CD14-positive monocyte (primary cell): ENCODE data around the gene C17orf78. TPM values are rescaled to one million over a fixed set of nuclear protein-coding genes. Genes with fewer than 3 reads are reported as not detected.

Source experiments
- DNase-seq, 3 donors: peaks; one replicate each; pipeline ENCODE4 v3.0.0-alpha.2; 2011 to 2022
- H2AFZ ChIP-seq: 2 replicates; pipeline ENCODE4 v1.6.0; 2012; ENCODE audit warnings: mild to moderate bottlenecking, low read depth, low read length, inconsistent platforms; ENCODE audit not compliant: insufficient read depth, poor library complexity, severe bottlenecking
- H3K27ac ChIP-seq, 2 donors: 1 replicate in 1 of 2; 2 replicates in 1 of 2; pipeline ENCODE4 v1.5.1; 2012 to 2013; ENCODE audit warnings: low read length in 2 of 2, control low read depth in 1 of 2, inconsistent platforms in 1 of 2, low read depth in 1 of 2, mild to moderate bottlenecking in 1 of 2
- H3K27me3 ChIP-seq, 2 donors: one replicate each; pipeline versions ENCODE4 v1.6.0 to v1.6.1; 2011 to 2013; ENCODE audit warnings: low read length in 2 of 2; ENCODE audit not compliant: control insufficient read depth in 2 of 2, insufficient read depth in 2 of 2
- H3K36me3 ChIP-seq, 2 donors: replicated peaks in 1 of 2; 1 replicate in 1 of 2; 2 replicates in 1 of 2; pipeline versions ENCODE4 v1.5.1 to v1.6.1; 2012 to 2013; ENCODE audit warnings: low read length in 2 of 2, control low read depth in 1 of 2, inconsistent platforms in 1 of 2, mild to moderate bottlenecking in 1 of 2; ENCODE audit not compliant: insufficient read depth in 2 of 2, control insufficient read depth in 1 of 2
- H3K4me1 ChIP-seq, 2 donors: 1 replicate in 1 of 2; 2 replicates in 1 of 2; pipeline versions ENCODE4 v1.5.1 to v1.6.1; 2012 to 2013; ENCODE audit warnings: low read length in 2 of 2, control low read depth in 1 of 2, inconsistent platforms in 1 of 2, mild to moderate bottlenecking in 1 of 2, moderate library complexity in 1 of 2; ENCODE audit not compliant: insufficient read depth in 2 of 2, control insufficient read depth in 1 of 2
- H3K4me2 ChIP-seq: replicated peaks from 2 replicates; pipeline ENCODE3; 2012; ENCODE audit warnings: low read length, moderate library complexity, mild to moderate bottlenecking; ENCODE audit not compliant: poor library complexity, severe bottlenecking; ENCODE audit errors: extremely low read depth
- H3K4me3 ChIP-seq, 3 experiments: fragments of 200-600 bp in 1 of 3; sonication (generic) in 1 of 3; replicated peaks in 1 of 3; 1 replicate in 2 of 3; 2 replicates in 1 of 3; pipeline ENCODE4 v1.5.1; 2011 to 2013; ENCODE audit warnings: low read length in 3 of 3, mild to moderate bottlenecking in 3 of 3, control low read depth in 2 of 3, low read depth in 2 of 3, inconsistent platforms in 1 of 3, moderate library complexity in 1 of 3
- H3K79me2 ChIP-seq: 2 replicates; pipeline ENCODE4 v1.6.0; 2012; ENCODE audit warnings: mild to moderate bottlenecking, control low read depth, inconsistent platforms, low read length, moderate library complexity; ENCODE audit not compliant: insufficient read depth
- H3K9ac ChIP-seq: 2 replicates; pipeline ENCODE4 v1.6.0; 2017; ENCODE audit warnings: low read length, mild to moderate bottlenecking; ENCODE audit not compliant: insufficient read depth, poor library complexity, severe bottlenecking
- H3K9me3 ChIP-seq, 2 donors: replicated peaks in 1 of 2; 1 replicate in 1 of 2; 2 replicates in 1 of 2; pipeline versions ENCODE4 v1.5.1 to v1.6.1; 2012 to 2013; ENCODE audit warnings: low read length in 2 of 2, control low read depth in 1 of 2; ENCODE audit not compliant: control insufficient read depth in 1 of 2, insufficient read depth in 1 of 2
- H4K20me1 ChIP-seq: 2 replicates; pipeline ENCODE4 v1.6.0; 2012; ENCODE audit warnings: mild to moderate bottlenecking, low read length, control low read depth, moderate library complexity; ENCODE audit not compliant: insufficient read depth
- H3K27ac Mint-ChIP-seq, 7 donors: one replicate each; pipeline ENCODE4 v1.8.0; 2020; ENCODE audit warnings: mild to moderate bottlenecking in 7 of 7, mixed read lengths in 7 of 7, moderate library complexity in 6 of 7, inconsistent platforms in 2 of 7
- H3K27me3 Mint-ChIP-seq, 3 donors: one replicate each; pipeline ENCODE4 v1.8.0; 2021 to 2022; ENCODE audit warnings: low read depth in 3 of 3, mild to moderate bottlenecking in 3 of 3, mixed read lengths in 3 of 3, moderate library complexity in 3 of 3, inconsistent platforms in 1 of 3
- H3K36me3 Mint-ChIP-seq, 2 donors: one replicate each; pipeline ENCODE4 v1.8.0; 2020; ENCODE audit warnings: mixed read lengths in 2 of 2, inconsistent platforms in 1 of 2, mild to moderate bottlenecking in 1 of 2
- H3K4me1 Mint-ChIP-seq: one replicate; pipeline ENCODE4 v1.8.0; 2020; ENCODE audit warnings: mild to moderate bottlenecking, mixed read lengths
- H3K4me3 Mint-ChIP-seq, 2 donors: one replicate each; pipeline ENCODE4 v1.8.0; 2020; ENCODE audit warnings: mild to moderate bottlenecking in 2 of 2, mixed read lengths in 2 of 2, moderate library complexity in 1 of 2
- H3K9me3 Mint-ChIP-seq, 7 donors: one replicate each; pipeline ENCODE4 v1.8.0; 2020 to 2022; ENCODE audit warnings: mixed read lengths in 7 of 7, mild to moderate bottlenecking in 6 of 7, moderate library complexity in 6 of 7, inconsistent platforms in 2 of 7
- WGBS: methylation state at CpG from one replicate; pipeline ENCODE4 v1.1.5; 2013; ENCODE audit warnings: missing lambda C conversion rate; ENCODE audit not compliant: insufficient coverage; 5-methylcytosine and 5-hydroxymethylcytosine counted together
- intact Hi-C, 2 donors: fragments of 100-400 bp; cut with micrococcal nuclease; formaldehyde crosslinking; loops; one replicate each; pipeline versions ENCODE4 v1.15.0 to v1.15.1; 2023
- polyA plus RNA-seq, 3 donors: library from polyadenylated mRNA; depleted of rRNA in 1 of 3; unstranded in 2 of 3; stranded (reverse) in 1 of 3; fragments of 300-500 nt in 2 of 3; fragments of >200 nt in 1 of 3; fragmentation: Illumina TruSeq in 2 of 3; gene quantifications; 1 replicate in 2 of 3; 2 replicates in 1 of 3; pipeline ENCODE4 v1.2.3, GENCODE V29; 2012 to 2021
- TF ChIP-seq, protein P1 (sequence below): fragments of 200-600 bp; IDR thresholded peaks from one replicate; pipeline ENCODE4 v1.8.0; 2022; ENCODE audit warnings: antibody characterized with exemption, mild to moderate bottlenecking

C17orf78 gene
- polyA plus RNA-seq, 3 donors = not detected

DNA sequence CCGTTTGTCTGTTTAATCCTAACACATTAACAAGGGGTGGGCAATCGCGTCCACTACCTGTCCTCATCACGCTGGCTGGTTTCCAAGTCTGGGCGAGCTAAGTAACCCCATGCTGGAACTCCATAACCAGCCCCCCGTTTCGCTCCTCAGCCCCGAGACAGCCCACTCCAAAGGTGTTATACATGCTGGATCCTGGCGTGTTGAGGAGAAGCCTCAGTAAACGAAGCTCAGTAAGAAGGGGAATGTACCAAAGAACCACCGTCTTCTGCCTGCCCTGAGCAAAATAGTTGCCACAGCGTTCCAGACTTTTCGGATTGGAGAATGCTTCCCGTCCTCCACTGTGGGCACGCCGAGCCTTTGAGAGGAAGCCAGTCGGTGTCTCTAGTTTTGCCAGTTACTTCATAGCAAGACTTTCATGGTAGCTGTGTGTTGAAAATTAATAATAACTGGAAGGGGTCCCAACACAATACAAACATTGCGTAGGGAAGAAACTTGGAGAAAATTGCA is 16.1 kb upstream of the C17orf78 start:
- H3K9ac ChIP-seq = peak overlapping the region; percentile 78
- no peaks in the 10 kb centered on the region for H3K36me3 ChIP-seq
- peak overlapping the region; percentile 26 to 76 for H3K27ac ChIP-seq
- no peaks in the 10 kb centered on the region for H3K27me3 ChIP-seq
- Mint-ChIP-seq H3K27me3 (peaks cover 0 to 3% (median 3%) of the 10 kb centered on the region in 3 donors), H3K4me3 (peak overlapping the region; percentile 82 to 88), H3K36me3 (no peaks in the 10 kb centered on the region), H3K4me1 (peaks cover 26% of the 10 kb centered on the region), H3K9me3 (no peaks in the 10 kb centered on the region), H3K27ac (peak overlapping the region; percentile 33 to 87 (median 77))
- WGBS = 19% methylated on average over 15 of the region's 18 CpGs
- DNase-seq = peak in 1 of 3 donors; percentile 6
- TF ChIP-seq, protein P1, sequence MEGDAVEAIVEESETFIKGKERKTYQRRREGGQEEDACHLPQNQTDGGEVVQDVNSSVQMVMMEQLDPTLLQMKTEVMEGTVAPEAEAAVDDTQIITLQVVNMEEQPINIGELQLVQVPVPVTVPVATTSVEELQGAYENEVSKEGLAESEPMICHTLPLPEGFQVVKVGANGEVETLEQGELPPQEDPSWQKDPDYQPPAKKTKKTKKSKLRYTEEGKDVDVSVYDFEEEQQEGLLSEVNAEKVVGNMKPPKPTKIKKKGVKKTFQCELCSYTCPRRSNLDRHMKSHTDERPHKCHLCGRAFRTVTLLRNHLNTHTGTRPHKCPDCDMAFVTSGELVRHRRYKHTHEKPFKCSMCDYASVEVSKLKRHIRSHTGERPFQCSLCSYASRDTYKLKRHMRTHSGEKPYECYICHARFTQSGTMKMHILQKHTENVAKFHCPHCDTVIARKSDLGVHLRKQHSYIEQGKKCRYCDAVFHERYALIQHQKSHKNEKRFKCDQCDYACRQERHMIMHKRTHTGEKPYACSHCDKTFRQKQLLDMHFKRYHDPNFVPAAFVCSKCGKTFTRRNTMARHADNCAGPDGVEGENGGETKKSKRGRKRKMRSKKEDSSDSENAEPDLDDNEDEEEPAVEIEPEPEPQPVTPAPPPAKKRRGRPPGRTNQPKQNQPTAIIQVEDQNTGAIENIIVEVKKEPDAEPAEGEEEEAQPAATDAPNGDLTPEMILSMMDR = no peak
- no peaks in the 10 kb centered on the region for H3K9me3 ChIP-seq
- H3K4me1 ChIP-seq = peaks cover 20 to 27% of the 10 kb centered on the region in 2 donors
- H4K20me1 ChIP-seq = no peaks in the 10 kb centered on the region
- peak overlapping the region; percentile 93 for H2AFZ ChIP-seq
- peak overlapping the region; percentile 54 to 90 (median 83) for H3K4me3 ChIP-seq
- peak overlapping the region; percentile 96 for H3K4me2 ChIP-seq
- peaks cover 5% of the 10 kb centered on the region for H3K79me2 ChIP-seq
- intact Hi-C loops = loop anchor here in 1 of 2 donors (5.0 kb wide), 1 partner anchor 48 kb away; the partner anchor contains the start of genes ACACA and TADA2A

DNA sequence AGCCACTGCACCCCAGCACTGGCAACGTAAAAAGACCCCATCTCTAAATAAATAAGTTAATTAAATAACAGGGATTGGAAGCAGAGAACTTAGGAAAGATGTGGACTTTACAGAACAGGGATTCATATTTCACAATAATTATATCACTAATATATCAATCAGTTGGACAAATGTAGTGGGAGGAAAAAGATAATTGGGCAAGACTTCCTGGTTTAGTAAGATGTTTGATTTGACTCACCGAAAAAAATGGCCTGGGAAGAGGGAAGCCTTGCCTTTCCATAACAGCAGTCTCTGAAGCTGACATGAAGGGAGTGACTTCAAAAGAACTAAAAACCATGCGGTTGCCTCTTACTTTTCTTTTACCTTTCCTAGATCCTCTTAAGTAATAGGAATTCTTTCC is 15.2 kb upstream of the C17orf78 start:
- Mint-ChIP-seq H3K4me1 (peaks cover 26% of the 10 kb centered on the region), H3K27me3 (peaks cover 0 to 3% (median 3%) of the 10 kb centered on the region in 3 donors), H3K36me3 (no peaks in the 10 kb centered on the region), H3K4me3 (no peak overlapping the region), H3K9me3 (no peaks in the 10 kb centered on the region), H3K27ac (peak overlapping the region in 1 of 7 donors; percentile 30)
- Histone ChIP-seq H3K4me1 (peaks cover 20 to 27% of the 10 kb centered on the region in 2 donors), H3K9me3 (no peaks in the 10 kb centered on the region), H3K36me3 (no peaks in the 10 kb centered on the region), H3K4me3 (no peak overlapping the region), H3K27me3 (no peaks in the 10 kb centered on the region), H3K4me2 (no peak overlapping the region), H4K20me1 (no peaks in the 10 kb centered on the region), H3K79me2 (peaks cover 5% of the 10 kb centered on the region), H3K27ac (no peak overlapping the region), H3K9ac (no peak overlapping the region), H2AFZ (no peak overlapping the region)
- intact Hi-C loops = no loop called here
- no CpG with 5 or more reads among the region's 3 CpGs for WGBS
- TF ChIP-seq, protein P1 = no peak
- DNase-seq = peak in 2 of 3 donors; percentile 4 to 8
